HCT116 (cell line): ENCODE measurements around the gene TLR5. TPM values are rescaled to one million over a fixed set of nuclear protein-coding genes. Genes with fewer than 3 reads are reported as not detected.

Experiments used
- ATAC-seq: fragments of 200-7000 bp; cut with Tn5 transposase; 2 replicates; pipeline ENCODE4 v1.9.1; 2020; ENCODE audit warnings: mild to moderate bottlenecking, moderate library complexity
- BruUV-seq: library from RNA; stranded (reverse); fragments of 400-500 nt; replicated peaks from 2 replicates; lab custom pipeline; 2021; lab: Mats Ljungman, UMichigan
- CTCF ChIA-PET: fragments of 300-600 bp; sonication (Branson Sonifier 250); formaldehyde crosslinking; loops from one replicate; lab custom pipeline; 2021; ENCODE audit warnings: antibody characterized with exemption; lab: Charles Lee
- POLR2A ChIA-PET: fragments of 300-600, 350-600 bp; sonication (Branson Sonifier 250); formaldehyde crosslinking; loops from one replicate; lab custom pipeline; 2021; ENCODE audit warnings: antibody characterized with exemption; lab: Charles Lee
- RAD21 ChIA-PET, 2 experiments: fragments of 300-600 bp; sonication (Branson Sonifier 250); formaldehyde crosslinking; loops; one replicate each; lab custom pipeline; 2023; ENCODE audit warnings: low total read pairs in 2 of 2; ENCODE audit not compliant: uncharacterized antibody in 2 of 2, unreplicated experiment in 2 of 2, low non-redundant PET in 1 of 2; lab: Charles Lee
- DNase-seq: peaks from one replicate; pipeline ENCODE4 v3.0.0-alpha.2; 2010; ENCODE audit warnings: low read depth, low spot score
- H2AFZ ChIP-seq: fragments of 200-600 bp; shearing (Covaris generic), sonication (generic); 2 replicates; pipeline ENCODE4 v1.6.1; 2017; ENCODE audit warnings: low read depth, mixed run types, mixed read lengths, antibody characterized with exemption, low read length; ENCODE audit not compliant: poor library complexity, severe bottlenecking
- H3K27ac ChIP-seq: 2 replicates; pipeline ENCODE4 v1.5.1; 2012; ENCODE audit warnings: low read depth, low read length
- H3K27me3 ChIP-seq: fragments of 200-600 bp; sonication (generic); 2 replicates; pipeline ENCODE4 v1.6.1; 2016; ENCODE audit warnings: mixed run types, low read length, mixed read lengths; ENCODE audit not compliant: insufficient read depth
- H3K36me3 ChIP-seq, 2 experiments: fragments of 200-500 bp in 1 of 2; fragments of 200-600 bp in 1 of 2; sonication (Bioruptor generic) in 1 of 2; sonication (generic) in 1 of 2; 2 replicates each; pipeline versions ENCODE4 v1.5.1 to v1.6.1; 2014 to 2016; ENCODE audit warnings: low read length in 2 of 2, inconsistent platforms in 1 of 2, mixed read lengths in 1 of 2, mixed run types in 1 of 2; ENCODE audit not compliant: insufficient read depth in 2 of 2, control insufficient read depth in 1 of 2
- H3K4me1 ChIP-seq, 2 experiments: fragments of 200-600 bp in 1 of 2; sonication (generic) in 1 of 2; 2 replicates each; pipeline versions ENCODE4 v1.5.1 to v1.6.1; 2012 to 2017; ENCODE audit warnings: low read length in 2 of 2, inconsistent platforms in 1 of 2, mild to moderate bottlenecking in 1 of 2, mixed read lengths in 1 of 2, mixed run types in 1 of 2, moderate library complexity in 1 of 2; ENCODE audit not compliant: insufficient read depth in 2 of 2, control insufficient read depth in 1 of 2
- H3K4me2 ChIP-seq: fragments of 200-600 bp; sonication (generic); 2 replicates; pipeline ENCODE4 v1.6.1; 2017; ENCODE audit warnings: mixed run types, low read length, mixed read lengths
- H3K4me3 ChIP-seq, 2 experiments: fragments of 200-600 bp in 1 of 2; sonication (generic) in 1 of 2; replicated peaks in 1 of 2; 2 replicates each; pipeline ENCODE4 v1.5.1; 2011 to 2016; ENCODE audit warnings: low read length in 2 of 2, control low read depth in 1 of 2, low read depth in 1 of 2, mild to moderate bottlenecking in 1 of 2, mixed read lengths in 1 of 2, mixed run types in 1 of 2
- H3K79me2 ChIP-seq: fragments of 200-600 bp; sonication (generic); 2 replicates; pipeline ENCODE4 v1.6.1; 2017; ENCODE audit warnings: mild to moderate bottlenecking, mixed run types, low read length, moderate library complexity, mixed read lengths; ENCODE audit not compliant: insufficient read depth
- H3K9ac ChIP-seq: fragments of 200-600 bp; sonication (generic); 2 replicates; pipeline ENCODE4 v1.6.1; 2016; ENCODE audit warnings: low read length, mixed read lengths
- H3K9me2 ChIP-seq: fragments of 200-600 bp; sonication (generic), shearing (Covaris generic); 2 replicates; pipeline ENCODE4 v1.6.1; 2017; ENCODE audit warnings: mixed run types, mild to moderate bottlenecking, moderate library complexity; ENCODE audit not compliant: insufficient read depth
- H3K9me3 ChIP-seq, 2 experiments: fragments of 200-500 bp in 1 of 2; fragments of 200-600 bp in 1 of 2; sonication (Bioruptor generic) in 1 of 2; sonication (generic) in 1 of 2; 2 replicates each; pipeline ENCODE4 v1.6.1; 2014 to 2017; ENCODE audit warnings: low read length in 2 of 2, mixed read lengths in 2 of 2, inconsistent platforms in 1 of 2, low read depth in 1 of 2, mild to moderate bottlenecking in 1 of 2, mixed run types in 1 of 2, moderate library complexity in 1 of 2; ENCODE audit not compliant: control insufficient read depth in 1 of 2, insufficient read depth in 1 of 2
- H4K20me1 ChIP-seq: fragments of 200-600 bp; sonication (generic), shearing (Covaris generic); 2 replicates; pipeline ENCODE4 v1.6.1; 2017; ENCODE audit warnings: mixed run types, mild to moderate bottlenecking, moderate library complexity; ENCODE audit not compliant: insufficient read depth
- CEBPB ChIP-seq: IDR thresholded peaks from 2 replicates; pipeline ENCODE4 v1.6.1; 2012; ENCODE audit warnings: low read depth
- EZH2phosphoT487 ChIP-seq: fragments of 200-600 bp; IDR thresholded peaks from 2 replicates; pipeline ENCODE4 v1.6.1; 2018; ENCODE audit warnings: antibody characterized with exemption, borderline replicate concordance
- FOSL1 ChIP-seq: IDR thresholded peaks from 2 replicates; pipeline ENCODE4 v1.6.1; 2012; ENCODE audit warnings: low read depth
- JUND ChIP-seq: IDR thresholded peaks from 2 replicates; pipeline ENCODE4 v1.6.1; 2012
- POLR2A ChIP-seq: IDR thresholded peaks from 2 replicates; pipeline ENCODE4 v1.7.0; 2011; ENCODE audit warnings: borderline replicate concordance; ENCODE audit not compliant: insufficient read depth, insufficient read length; ENCODE audit errors: extremely low read depth
- POLR2AphosphoS5 ChIP-seq: IDR thresholded peaks from 2 replicates; pipeline ENCODE4 v1.6.1; 2011; ENCODE audit warnings: mild to moderate bottlenecking, low read depth, low read length, moderate library complexity
- RAD21 ChIP-seq: IDR thresholded peaks from 2 replicates; pipeline ENCODE4 v1.6.1; 2012; ENCODE audit warnings: low read depth, mild to moderate bottlenecking
- SIN3A ChIP-seq: IDR thresholded peaks from 2 replicates; pipeline ENCODE4 v1.6.1; 2012; ENCODE audit warnings: low read depth
- SP1 ChIP-seq: IDR thresholded peaks from 2 replicates; pipeline ENCODE4 v1.6.1; 2012; ENCODE audit warnings: low read depth
- ZFX ChIP-seq: fragments of 450-650 bp; IDR thresholded peaks from 2 replicates; pipeline ENCODE4 v1.6.1; 2017
- ZNF274 ChIP-seq: fragments of 200-500 bp; sonication (Bioruptor generic); IDR thresholded peaks from 2 replicates; pipeline ENCODE4 v1.6.1; 2014; ENCODE audit warnings: mild to moderate bottlenecking, low read depth, low read length, inconsistent platforms
- intact Hi-C: fragments of 100-400 bp; cut with micrococcal nuclease; formaldehyde crosslinking; loops from 2 replicates; pipeline ENCODE4 v1.10.0; 2022
- total RNA-seq: library from RNA; stranded (reverse); gene quantifications from one replicate; pipeline ENCODE4 v1.2.1, GENCODE V29; 2021; ENCODE audit not compliant: unreplicated experiment
- TF ChIP-seq, protein P1 (sequence below): IDR thresholded peaks from 2 replicates; pipeline ENCODE4 v1.6.1; 2012; ENCODE audit warnings: low read depth
- TF ChIP-seq, protein P2 (sequence below): IDR thresholded peaks from 2 replicates; pipeline ENCODE4 v1.6.1; 2012
- TF ChIP-seq, protein P3 (sequence below): IDR thresholded peaks from 2 replicates; pipeline ENCODE4 v1.6.1; 2012
- TF ChIP-seq, protein P4 (sequence below): IDR thresholded peaks from 2 replicates; pipeline ENCODE4 v1.6.1; 2011; ENCODE audit warnings: mild to moderate bottlenecking, low read length, moderate library complexity; ENCODE audit not compliant: insufficient replicate concordance; ENCODE audit errors: extremely low read depth

Gene TLR5
- total RNA-seq, 1 experiment from 2014 or later = 1.2 TPM

DNA sequence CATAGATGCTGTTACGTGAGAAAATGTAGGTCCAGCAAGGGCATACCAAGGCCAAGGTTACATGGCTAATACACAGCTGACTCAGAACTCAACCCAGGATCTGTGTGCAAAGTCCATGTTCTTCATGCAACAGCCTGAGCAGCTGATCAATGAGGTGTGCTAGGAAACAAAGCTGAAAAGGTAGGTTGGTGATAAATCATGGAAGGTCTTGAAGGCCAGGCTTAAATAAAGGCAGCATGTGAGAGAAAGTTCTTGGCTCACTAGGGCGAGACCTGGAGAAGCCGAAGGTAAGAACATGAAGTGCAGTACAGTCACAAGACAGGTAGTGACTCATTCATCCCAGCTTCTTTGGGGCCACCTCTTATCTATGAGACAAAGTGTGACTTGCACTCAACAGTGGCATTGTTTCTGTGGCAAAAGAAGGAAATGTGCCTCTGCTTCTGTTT, 33.4 kb downstream of the TLR5 start:
- POLR2A ChIA-PET = no interaction called here

DNA sequence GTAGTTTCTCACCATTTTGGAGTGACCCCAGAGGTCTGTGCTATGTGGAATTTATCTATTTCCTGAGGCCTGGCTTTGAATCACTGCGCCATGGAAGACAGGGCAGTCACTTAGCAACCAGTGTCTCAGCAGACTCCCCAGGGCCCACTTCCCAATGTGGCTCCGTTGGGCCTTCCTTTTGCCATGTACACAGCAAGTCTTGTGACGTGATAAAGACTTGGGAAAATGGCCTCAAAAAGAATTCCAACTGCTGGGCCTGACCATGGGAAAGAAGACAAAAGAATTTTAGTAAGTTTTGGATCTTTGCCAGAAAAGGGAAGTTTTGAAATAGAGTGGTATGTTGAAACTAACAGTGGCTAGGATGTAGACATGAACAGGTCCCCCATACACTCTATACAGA, 36.2 kb downstream of the TLR5 start:
- Histone ChIP-seq H3K27me3 (no peaks in the 10 kb centered on the region), H3K4me1 (peaks cover 0 to 9% of the 10 kb centered on the region in 2 experiments; a peak in 1 of 4 replicates), H3K9me3 (no peaks in the 10 kb centered on the region), H3K4me3 (no peak overlapping the region), H3K9ac (no peak overlapping the region), H4K20me1 (no peaks in the 10 kb centered on the region), H3K4me2 (no peak overlapping the region), H3K79me2 (no peaks in the 10 kb centered on the region), H2AFZ (no peak overlapping the region), H3K36me3 (no peaks in the 10 kb centered on the region), H3K9me2 (no peaks in the 10 kb centered on the region; the same call in 1 of the 2 replicates), H3K27ac (no peak overlapping the region)
- ChIA-PET RAD21 (no interaction called here), POLR2A (no interaction called here), CTCF (no interaction called here)
- DNase-seq (no peak), ATAC-seq (no peak)
- no TSS peak for BruUV-seq
- intact Hi-C loops = no loop called here
- TF ChIP-seq POLR2AphosphoS5 = no peak
- TF ChIP-seq, protein P1, sequence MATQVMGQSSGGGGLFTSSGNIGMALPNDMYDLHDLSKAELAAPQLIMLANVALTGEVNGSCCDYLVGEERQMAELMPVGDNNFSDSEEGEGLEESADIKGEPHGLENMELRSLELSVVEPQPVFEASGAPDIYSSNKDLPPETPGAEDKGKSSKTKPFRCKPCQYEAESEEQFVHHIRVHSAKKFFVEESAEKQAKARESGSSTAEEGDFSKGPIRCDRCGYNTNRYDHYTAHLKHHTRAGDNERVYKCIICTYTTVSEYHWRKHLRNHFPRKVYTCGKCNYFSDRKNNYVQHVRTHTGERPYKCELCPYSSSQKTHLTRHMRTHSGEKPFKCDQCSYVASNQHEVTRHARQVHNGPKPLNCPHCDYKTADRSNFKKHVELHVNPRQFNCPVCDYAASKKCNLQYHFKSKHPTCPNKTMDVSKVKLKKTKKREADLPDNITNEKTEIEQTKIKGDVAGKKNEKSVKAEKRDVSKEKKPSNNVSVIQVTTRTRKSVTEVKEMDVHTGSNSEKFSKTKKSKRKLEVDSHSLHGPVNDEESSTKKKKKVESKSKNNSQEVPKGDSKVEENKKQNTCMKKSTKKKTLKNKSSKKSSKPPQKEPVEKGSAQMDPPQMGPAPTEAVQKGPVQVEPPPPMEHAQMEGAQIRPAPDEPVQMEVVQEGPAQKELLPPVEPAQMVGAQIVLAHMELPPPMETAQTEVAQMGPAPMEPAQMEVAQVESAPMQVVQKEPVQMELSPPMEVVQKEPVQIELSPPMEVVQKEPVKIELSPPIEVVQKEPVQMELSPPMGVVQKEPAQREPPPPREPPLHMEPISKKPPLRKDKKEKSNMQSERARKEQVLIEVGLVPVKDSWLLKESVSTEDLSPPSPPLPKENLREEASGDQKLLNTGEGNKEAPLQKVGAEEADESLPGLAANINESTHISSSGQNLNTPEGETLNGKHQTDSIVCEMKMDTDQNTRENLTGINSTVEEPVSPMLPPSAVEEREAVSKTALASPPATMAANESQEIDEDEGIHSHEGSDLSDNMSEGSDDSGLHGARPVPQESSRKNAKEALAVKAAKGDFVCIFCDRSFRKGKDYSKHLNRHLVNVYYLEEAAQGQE = no peak
- TF ChIP-seq, protein P2, sequence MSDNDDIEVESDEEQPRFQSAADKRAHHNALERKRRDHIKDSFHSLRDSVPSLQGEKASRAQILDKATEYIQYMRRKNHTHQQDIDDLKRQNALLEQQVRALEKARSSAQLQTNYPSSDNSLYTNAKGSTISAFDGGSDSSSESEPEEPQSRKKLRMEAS = no peak
- TF ChIP-seq POLR2A = no peak
- no peak for TF ChIP-seq SP1
- TF ChIP-seq, protein P3, sequence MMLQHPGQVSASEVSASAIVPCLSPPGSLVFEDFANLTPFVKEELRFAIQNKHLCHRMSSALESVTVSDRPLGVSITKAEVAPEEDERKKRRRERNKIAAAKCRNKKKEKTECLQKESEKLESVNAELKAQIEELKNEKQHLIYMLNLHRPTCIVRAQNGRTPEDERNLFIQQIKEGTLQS = no peak
- TF ChIP-seq, protein P4, sequence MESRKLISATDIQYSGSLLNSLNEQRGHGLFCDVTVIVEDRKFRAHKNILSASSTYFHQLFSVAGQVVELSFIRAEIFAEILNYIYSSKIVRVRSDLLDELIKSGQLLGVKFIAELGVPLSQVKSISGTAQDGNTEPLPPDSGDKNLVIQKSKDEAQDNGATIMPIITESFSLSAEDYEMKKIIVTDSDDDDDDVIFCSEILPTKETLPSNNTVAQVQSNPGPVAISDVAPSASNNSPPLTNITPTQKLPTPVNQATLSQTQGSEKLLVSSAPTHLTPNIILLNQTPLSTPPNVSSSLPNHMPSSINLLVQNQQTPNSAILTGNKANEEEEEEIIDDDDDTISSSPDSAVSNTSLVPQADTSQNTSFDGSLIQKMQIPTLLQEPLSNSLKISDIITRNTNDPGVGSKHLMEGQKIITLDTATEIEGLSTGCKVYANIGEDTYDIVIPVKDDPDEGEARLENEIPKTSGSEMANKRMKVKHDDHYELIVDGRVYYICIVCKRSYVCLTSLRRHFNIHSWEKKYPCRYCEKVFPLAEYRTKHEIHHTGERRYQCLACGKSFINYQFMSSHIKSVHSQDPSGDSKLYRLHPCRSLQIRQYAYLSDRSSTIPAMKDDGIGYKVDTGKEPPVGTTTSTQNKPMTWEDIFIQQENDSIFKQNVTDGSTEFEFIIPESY = no peak
- TF ChIP-seq EZH2phosphoT487 = no peak
- TF ChIP-seq JUND = no peak
- TF ChIP-seq CEBPB = no peak
- no peak for TF ChIP-seq ZNF274
- no peak for TF ChIP-seq RAD21
- TF ChIP-seq SIN3A = no peak
- TF ChIP-seq ZFX = no peak

More for the DNA sequence above, 33.4 kb downstream of the TLR5 start:
- no peak overlapping the region for H3K9ac ChIP-seq
- DNase-seq (no peak), ATAC-seq (peak; percentile 52; the same call in 1 of the 2 replicates)
- no peaks in the 10 kb centered on the region for H3K79me2 ChIP-seq
- ChIA-PET RAD21 (no interaction called here), CTCF (interaction anchor here (1.4 kb wide), 1 partner anchor 15 kb away, joined by 5 read pairs; no protein-coding TSS in a partner anchor)
- H3K4me3 ChIP-seq = no peak overlapping the region
- no peaks in the 10 kb centered on the region for H4K20me1 ChIP-seq
- TF ChIP-seq FOSL1 = peak; percentile 41; the same call in 1 of the 2 replicates
- TF ChIP-seq, protein P2 = no peak
- intact Hi-C loops = no loop called here
- H3K27ac ChIP-seq = no peak overlapping the region
- H2AFZ ChIP-seq = no peak overlapping the region
- no peaks in the 10 kb centered on the region for H3K27me3 ChIP-seq
- BruUV-seq = no TSS peak
- no peaks in the 10 kb centered on the region; the same call in 1 of the 2 replicates for H3K9me2 ChIP-seq
- H3K4me2 ChIP-seq = 0 out of 2 replicates have a peak overlapping the region, but pooled peaks have one; percentile 16
- no peaks in the 10 kb centered on the region for H3K9me3 ChIP-seq
- no peaks in the 10 kb centered on the region for H3K36me3 ChIP-seq
- H3K4me1 ChIP-seq = peaks cover 0 to 9% of the 10 kb centered on the region in 2 experiments; a peak in 1 of 4 replicates
